Stimulated activated CD8-positive, alpha-beta memory T cell treated with anti-CD3 and anti-CD28 coated beads, Interleukin-7, amount 100 ng/mL, for 4 hours (primary cell): Measurements from ENCODE around the gene SLC9A7.

Experiments used
- DNase-seq, 2 donors: peaks; one replicate each; pipeline ENCODE4 v3.0.0-alpha.2; 2020; ENCODE audit warnings: low read depth in 2 of 2

SLC9A7 gene

DNA sequence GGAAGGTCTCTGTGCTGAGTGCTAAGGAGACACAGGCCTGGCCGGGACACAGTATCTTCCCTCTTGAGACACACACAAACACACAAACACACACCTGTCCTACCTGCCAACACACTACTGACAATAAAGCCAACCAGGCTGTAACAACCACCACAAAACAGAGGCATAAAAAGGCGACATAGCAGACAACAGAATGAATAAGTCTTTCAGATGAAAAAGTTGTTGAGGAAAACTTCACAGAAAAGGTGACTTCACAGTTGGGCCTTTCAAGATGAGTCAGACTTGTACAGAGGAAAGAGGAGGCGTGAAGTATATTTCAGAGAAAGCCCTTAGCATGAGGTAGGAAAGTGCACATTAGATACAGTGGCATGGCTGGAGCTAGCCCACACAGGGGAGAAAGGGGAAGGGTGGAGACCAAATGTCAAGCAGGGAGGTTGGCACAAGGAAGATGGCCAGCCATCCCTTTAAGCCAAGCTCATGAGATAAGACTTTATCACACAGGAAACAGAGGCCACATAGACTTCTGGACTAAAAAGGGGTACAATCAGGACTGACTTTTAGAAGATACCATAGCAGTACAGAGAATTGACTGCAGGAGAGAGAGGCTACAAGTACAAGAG is 54.0 kb downstream of the SLC9A7 start:
- no peak for DNase-seq

DNA sequence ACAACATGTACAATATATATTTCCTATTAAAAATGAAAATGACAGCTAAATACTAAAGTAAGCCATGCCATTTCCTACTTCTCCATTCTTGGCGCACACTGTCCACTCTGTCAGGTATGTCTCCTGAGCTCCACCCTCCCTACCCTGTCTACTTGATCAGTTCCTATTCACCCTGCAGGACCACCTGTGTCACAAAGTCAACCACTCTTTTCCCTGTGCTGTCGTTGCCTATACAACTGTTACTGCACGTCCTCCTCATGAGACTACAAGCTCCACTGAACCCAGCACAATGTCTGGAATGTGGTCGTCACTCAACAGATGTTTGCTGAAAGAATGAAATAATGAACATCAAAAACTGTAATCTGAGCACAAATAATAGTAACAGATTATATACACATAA is 54.9 kb downstream of the SLC9A7 start:
- no peak for DNase-seq

DNA sequence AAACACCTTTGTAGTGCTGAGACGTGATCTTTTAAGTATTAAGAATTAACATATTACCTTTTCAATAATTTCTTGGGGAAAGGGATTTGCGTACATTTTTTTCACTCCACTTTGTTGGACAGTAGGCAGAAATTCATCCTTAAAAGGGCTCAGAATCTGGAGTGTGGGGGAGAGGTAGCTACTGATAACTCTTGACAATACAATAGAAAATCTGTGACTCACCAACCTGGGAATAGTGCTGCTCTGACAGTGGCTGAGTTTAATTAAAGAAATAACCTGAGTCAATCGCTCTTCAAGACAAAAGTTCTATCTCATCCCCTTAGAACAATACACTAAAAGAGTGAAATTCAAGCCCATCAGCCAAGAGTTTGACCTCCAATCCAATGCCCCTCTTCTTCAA is 60.2 kb downstream of the SLC9A7 start:
- DNase-seq = no peak

DNA sequence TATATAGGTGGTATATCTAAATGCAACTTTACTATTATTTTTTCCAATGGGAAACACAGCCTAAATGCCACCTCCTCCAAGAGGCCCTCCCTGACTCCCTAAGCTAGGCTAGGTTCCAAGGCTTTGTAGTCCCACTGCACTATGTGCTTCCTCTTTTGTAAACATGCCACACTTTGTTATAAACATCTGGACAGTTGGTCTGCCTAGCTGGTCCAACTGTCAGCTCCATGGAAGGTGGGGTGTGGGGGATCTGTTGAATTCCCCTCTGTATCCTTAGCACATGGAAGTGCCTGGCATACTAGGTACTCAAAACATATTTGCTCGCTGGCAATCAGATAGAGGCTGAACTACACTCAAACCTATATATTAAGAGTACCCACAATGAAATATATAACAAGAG is 63.4 kb downstream of the SLC9A7 start:
- no peak for DNase-seq

GRCh38 chrX:46694549-46694948 is 64.4 kb downstream of the SLC9A7 start:
- DNase-seq = no peak

DNA sequence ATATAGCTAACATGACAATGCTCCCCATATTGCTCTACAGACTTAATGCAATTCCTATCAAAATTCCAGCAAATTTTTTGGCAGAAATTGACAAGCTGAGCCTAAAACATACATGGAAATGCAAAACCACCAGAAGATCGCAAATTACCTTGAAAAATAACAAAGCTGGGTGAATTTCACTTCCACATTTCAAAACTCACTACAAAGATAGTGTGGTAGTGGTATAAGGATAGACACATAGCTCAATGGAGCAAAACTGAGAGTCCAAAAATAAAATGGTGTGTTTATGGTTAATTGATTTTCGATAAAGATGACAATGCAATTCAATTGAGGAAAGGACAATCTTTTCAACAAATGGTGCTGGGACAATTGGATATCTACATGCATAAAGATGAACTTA is 65.8 kb downstream of the SLC9A7 start:
- no peak for DNase-seq

DNA sequence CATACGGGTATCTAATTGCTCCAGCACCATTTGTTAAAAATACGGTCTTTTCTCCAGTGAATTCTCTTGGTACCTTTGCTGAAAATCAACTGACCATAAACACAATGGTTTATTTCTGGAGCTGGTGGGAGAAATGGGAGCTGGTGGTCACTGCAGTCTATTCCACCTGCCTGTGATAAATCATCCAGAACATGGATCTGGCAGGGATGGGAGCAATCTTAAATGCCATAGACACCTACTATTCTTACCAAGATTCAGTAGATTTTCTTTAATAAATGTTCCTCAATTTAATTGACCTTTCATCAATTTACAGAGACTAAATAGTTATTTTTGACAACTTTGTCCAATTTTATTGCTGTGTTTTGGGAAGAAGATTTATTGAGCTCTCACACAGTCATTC is 68.1 kb downstream of the SLC9A7 start:
- no peak for DNase-seq

GRCh38 chrX:46687619-46688018 is 71.3 kb downstream of the SLC9A7 start:
- DNase-seq = no peak

GRCh38 chrX:46686003-46686645 is 72.8 kb downstream of the SLC9A7 start:
- DNase-seq = peak; percentile 4 to 8

DNA sequence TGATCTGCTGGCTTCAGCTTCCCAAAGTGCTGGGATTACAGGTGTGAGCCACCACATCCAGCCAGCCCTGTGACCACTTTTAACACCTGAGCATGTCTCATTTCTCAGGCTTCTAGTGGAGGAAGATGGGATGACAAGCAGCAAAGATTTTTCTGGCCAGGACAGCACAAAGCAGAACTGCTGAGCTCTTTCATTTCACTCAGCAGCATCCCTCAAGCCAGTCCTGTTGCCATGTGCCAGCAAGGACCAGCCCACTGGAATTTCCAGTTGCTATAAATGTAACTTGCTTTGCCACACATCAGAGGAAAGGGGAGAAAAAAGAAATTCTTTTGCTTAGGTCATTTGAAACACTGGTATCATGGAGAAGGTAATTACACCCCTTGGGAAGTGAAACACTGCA is 75.9 kb downstream of the SLC9A7 start:
- no peak for DNase-seq

DNA sequence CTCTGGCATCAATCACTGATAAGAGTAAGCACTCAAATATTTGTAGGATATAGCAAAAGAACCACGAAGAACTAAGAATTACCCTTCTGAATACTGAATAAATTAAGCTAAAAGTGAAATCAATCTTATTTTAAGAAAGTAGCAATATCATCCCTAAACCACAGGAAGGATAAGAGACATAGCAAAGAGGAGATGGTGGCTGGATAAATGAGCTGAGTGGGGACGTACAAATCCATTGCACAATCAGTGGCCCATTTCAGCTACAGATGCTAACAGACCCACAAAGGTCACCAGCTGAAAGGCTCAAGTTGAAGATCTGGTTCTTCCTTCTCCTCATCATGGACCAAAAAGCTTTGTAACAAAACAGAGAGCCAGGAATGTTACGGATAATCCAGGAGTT is 77.1 kb downstream of the SLC9A7 start:
- no peak for DNase-seq

DNA sequence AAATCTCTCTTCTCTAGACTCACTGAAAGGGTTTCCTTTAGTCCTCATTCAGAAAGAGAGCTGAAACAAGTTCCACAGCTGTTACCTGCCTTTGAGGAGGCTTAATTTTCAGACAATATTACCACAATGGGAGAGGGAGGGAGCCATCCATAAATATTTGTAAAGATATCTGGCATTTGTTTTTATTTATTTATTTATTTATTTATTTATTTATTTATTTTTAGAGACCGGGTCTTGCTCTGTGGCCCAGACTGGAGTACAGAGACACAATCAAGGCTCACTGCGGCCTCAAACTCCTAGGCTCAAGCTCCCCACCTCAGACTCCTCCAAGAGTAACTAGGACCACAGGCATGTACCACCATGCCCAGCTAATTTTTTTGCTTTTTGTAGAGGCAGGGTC is 80.7 kb downstream of the SLC9A7 start:
- DNase-seq = no peak

DNA sequence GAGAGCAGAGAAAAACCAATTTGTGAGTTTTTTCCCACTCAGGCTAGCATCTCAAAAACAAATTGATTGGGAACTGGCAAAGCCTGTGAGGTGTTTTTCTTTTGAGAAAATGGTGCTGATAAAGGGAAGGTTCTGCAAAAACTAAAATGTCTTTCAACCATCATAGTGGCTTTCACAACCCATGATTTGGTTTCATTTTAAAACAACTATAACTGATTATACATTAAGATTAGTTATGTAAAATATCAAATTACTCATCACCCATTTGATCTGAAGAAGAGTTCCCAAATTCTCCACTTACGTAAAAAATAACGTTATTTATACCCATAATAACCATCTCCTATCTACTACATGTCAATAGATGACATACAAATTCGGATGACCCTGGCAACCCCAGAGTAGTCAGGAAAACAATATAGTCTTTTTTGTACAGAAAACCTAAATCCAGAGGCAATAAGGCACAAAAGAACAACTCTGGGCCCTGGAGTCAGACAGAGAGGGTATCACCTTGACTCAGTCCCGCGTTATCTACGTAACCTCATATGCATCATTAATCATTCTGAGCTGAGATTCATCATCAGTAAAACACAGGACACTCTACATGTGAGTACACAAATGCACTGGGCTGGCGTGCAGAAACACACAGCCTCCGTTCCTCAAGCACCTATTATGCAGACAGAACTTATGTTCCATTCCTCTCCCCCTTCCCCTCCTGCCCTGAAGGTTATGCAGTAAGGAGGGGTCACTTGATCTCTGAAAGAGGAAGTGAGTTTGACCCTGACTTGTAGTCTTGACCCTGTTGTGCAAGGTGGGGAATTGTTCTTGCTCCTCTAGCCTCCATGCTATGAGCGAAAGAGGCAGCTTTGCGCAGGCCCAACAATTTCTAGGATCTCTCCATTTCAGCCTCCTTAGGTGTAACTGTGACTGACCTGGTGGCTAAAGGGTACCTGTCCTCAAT is 82.2 kb downstream of the SLC9A7 start:
- no peak for DNase-seq

GRCh38 chrX:46673620-46674359 is 85.1 kb downstream of the SLC9A7 start:
- no peak for DNase-seq

DNA sequence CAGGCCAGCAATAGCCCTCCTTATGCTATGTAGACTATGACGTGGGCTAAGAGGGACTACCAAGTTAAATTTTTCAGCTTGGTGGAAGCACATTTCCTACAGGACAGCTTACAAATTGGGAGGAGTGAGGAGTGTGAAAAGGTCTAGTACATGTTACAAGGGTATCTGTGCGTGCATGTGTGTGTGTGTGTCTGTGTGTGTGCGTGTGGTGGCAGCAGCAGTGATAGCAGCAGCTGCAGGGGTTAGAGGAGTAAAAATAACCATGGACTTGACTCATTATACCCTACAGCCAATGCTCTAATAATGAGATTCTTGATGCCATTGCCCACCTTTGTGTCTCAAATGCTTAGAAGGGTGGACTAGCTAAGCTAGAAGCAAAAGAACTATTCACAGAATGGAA is 88.6 kb downstream of the SLC9A7 start:
- DNase-seq = no peak

GRCh38 chrX:46666831-46667230 is 92.1 kb downstream of the SLC9A7 start:
- no peak for DNase-seq

GRCh38 chrX:46665232-46666152 is 93.4 kb downstream of the SLC9A7 start:
- DNase-seq = no peak

GRCh38 chrX:46662188-46662958 is 96.5 kb downstream of the SLC9A7 start:
- DNase-seq = no peak

- no peak for DNase-seq
Measured at GRCh38 chrX:46653482-46653881, 105.4 kb downstream of the SLC9A7 start.
